NCI-H2227 (cell line): ENCODE measurements around the gene VIL1.

ENCODE experiments used
- DNase-seq: peaks from one replicate; lab custom pipeline; 2025; ENCODE audit not compliant: unreplicated experiment; lab: John Stamatoyannopoulos, UW

VIL1 gene

DNA sequence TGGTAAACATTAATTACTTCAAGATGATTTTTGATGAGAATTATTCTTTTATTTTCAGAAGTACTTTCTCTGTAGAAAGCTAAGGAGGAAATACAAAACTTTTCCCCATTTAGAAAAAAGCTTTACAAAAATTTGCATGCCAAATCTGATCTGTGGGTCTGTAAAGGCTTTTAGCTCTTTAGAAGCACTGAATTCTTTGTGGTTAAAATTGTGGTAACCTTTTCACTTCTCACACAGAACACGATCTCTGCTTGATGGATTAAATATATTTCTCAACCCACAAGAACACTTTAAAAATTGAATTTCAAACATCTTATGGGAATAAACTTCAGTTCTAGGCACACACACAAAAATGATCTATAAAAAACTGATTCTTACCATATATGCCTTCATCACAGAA lies 63.7 kb downstream of the VIL1 start:
- DNase-seq = no peak

- no peak for DNase-seq
Observed at GRCh38 chr2:218485986-218486667, 67.2 kb downstream of the VIL1 start.

GRCh38 chr2:218500501-218501060 lies 81.7 kb downstream of the VIL1 start:
- DNase-seq = no peak

- no peak for DNase-seq
Observed at GRCh38 chr2:218501665-218502064, 82.7 kb downstream of the VIL1 start.
